Lower leg skin (tissue), 3 donors: ENCODE measurements around the gene SUPT16H.

ENCODE experiments used
- CTCF ChIP-seq, 3 donors: fragments of 450-650 bp; IDR thresholded peaks; one replicate each; pipeline ENCODE4 v1.5.1; 2016; ENCODE audit warnings: antibody characterized with exemption in 3 of 3, mild to moderate bottlenecking in 3 of 3, moderate library complexity in 2 of 3
- POLR2A ChIP-seq, 2 donors: fragments of 450-650 bp; IDR thresholded peaks; one replicate each; pipeline ENCODE4 v1.6.1; 2016 to 2017; ENCODE audit warnings: antibody characterized with exemption in 2 of 2, mild to moderate bottlenecking in 1 of 2, moderate library complexity in 1 of 2

DNA sequence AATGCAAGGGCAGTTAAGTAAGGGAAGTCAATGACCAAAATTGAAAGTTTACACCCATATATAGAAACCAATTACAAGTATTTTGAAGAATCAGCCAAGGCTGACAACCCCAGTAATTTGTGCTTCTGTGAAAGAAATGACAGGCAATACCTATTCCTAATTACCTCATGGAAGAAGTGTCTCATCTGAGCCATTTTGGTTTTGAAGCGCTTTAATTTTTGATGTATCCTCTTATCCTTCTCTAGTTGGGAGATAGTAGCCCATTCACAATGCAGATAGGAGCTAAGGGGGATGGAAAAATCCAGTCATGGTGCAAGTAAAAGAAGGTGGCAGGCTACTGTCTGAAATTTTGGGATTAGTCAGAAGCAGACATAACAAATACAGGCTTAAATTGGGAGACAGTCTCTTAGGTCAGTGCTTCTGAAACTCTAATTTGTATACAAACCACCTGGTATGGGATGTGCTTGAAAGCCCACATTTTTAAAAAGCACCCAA is 30.4 kb upstream of the SUPT16H start:
- TF ChIP-seq POLR2A (IDR thresholded peaks at IDR 0.05) (no peak), CTCF (IDR thresholded peaks at IDR 0.05) (no peak)
